DMS53 (cell line): ENCODE measurements around the gene GLRA2.

Experiments used
- DNase-seq: peaks from one replicate; lab custom pipeline; 2025; lab: John Stamatoyannopoulos, UW

GLRA2 gene

DNA sequence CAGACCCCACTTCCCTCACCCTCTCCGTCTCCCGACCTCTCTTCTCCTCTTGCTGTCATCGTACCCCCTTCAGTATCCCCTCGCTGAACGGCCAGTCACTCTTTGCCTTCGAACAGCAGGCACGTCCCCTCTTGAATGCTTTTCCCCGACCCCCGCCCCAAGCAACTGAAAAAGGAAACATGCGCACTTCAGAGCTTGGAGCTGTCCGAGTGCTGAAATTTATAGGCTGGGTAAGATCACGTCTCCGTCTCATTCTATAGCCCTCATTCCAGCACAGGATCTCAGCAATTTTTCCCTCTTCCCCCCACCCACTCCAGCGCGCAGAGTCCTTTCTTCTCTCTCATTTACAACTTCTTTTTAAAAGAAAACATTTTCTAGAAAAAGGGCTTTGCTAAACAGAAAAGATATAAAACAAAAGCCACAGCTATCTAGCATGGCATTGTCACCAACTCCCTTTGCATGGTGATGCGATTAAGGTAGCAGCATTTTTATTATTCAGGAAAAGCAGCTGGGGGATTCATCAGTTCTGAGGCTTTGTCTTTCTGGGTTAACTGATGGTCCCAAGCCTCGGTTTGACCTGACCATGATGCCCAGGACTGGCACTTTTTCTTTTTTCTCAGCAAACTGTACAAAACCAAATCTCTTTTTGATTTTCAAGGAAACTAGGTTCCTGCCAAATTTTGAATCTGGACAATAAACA is at the start of gene GLRA2:
TSS of gene GLRA2 (plus strand) at position 247 of the 700 bp plus-strand sequence. CDS start 522 bp downstream, outside the sequence.
- DNase-seq: peak; percentile 21

DNA sequence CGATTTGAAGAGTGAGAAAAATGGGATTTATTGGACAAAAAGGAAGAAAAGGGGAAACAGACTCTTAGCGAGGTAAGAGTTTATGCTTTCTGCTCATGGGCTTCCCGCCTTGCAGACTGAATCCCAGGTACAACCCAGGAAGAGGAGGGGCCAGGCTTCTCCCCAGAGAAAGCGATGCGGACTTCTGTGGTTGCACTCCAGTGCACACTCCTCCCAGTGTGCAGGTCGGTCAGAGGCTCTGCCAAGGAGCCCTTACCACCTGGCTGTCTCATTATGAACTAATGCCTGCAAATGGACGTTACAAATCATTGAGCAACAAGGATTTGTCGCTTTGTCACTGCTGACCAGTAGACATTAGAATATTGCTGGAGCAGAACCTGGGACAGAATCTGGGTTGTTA is 39.9 kb upstream of the GLRA2 start:
- DNase-seq: no peak

DNA sequence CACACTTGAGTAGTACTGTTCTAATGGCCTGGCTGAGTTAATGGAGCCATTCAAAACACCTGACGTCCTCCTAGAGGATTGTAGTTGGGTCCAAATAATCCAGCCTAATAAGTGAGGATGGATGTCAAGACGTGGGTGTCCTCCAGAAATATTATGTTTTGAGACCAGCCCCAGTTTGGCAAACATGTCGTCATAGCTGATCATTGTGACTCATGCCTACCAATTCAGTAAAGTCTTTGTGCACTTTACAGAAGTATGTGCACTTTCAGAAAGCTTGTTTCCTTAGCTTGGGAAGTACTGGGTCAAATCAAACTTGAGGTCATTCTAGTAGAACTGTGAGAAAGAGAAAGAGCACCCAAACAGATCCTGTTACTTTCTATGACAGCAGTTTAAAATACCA is 37.6 kb upstream of the GLRA2 start:
- no peak for DNase-seq

DNA sequence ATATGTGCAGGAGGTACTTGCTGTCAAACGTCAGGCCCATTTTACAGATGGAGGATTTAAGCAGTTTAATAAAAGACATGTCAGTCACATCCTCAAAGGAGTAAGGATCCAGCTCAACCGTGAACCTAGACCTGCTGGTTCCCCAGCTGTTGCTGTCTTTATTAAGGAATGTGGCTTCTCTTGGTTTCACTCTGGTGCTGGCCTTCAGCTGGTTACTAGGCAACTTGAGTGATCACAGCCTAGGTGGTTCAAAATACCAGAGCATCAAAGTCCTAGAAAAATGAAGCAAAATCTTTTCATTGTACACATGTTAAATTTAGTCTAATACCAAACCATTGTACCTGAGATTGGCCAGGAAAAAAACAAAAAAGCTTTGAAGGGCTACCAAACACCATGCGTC is 32.7 kb upstream of the GLRA2 start:
- DNase-seq: peak; percentile 15

DNA sequence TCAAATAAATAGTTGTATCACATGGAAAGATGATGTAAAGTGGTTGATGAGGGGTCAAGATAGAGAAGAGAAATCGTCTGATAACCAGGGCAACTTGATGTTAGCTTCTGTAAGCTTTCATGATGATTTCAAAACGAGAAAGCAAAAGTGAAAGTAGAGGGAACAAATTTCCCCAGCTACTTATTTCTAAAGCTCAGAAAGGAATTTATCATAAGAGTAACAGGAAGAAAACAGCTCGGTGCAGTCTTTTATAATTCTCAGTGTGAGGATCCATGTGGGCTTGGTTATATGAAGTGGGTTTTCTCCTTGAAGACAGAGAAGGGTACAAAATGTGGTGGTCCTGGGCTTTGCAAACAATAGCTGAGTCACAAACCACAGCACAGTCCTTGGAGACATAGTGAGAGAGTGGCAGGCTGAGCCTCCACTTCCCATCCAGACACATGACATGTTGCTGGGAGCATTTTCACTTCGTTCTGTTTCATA is 32.1 kb upstream of the GLRA2 start:
- DNase-seq: peak; percentile 2

DNA sequence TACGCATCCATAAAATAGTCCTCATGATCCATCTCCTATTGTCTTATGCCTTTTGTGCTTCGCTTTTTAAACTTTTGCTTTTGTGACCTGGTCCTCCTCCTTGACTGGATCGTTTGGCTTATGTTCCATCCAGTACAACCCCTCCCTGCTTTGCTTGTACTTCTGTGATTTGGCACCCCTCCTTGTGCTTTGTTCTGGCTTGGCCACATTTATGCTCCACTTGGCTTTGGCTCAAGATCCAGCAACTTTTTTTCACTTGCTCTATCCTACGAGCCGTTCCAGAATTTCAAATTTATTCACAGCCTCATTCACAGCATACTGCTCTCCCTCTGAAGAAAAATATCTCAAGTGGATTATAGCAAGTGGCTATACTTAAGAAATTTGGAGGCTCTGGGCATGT is 28.0 kb upstream of the GLRA2 start:
- DNase-seq: no peak

DNA sequence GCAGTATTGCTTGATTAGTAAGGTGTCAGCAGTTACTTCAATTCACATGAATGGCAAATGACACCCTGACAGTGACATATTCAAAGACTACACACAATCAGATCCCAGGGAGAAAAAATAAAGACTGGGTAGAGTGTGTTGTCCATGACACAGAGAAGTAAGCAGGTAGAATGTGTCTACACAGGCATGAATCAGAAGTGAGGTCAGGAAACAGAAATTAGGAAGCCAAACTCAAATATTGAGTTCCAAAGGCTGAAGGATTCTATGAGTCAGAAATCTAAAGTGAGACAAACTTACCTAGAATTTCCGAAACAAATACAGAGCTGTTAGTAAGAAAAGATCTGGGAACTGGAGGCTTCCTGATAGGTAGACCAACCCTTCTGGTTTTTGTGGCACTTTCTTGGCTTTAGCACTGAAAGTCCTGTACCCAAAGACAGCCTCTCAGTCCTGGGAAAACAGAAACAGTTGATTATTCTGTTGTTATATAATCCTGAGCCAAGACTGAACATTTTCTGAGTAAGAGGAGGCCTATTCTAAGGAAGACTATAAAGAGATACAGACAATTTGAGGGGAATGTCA is 24.3 kb upstream of the GLRA2 start:
- no peak for DNase-seq

DNA sequence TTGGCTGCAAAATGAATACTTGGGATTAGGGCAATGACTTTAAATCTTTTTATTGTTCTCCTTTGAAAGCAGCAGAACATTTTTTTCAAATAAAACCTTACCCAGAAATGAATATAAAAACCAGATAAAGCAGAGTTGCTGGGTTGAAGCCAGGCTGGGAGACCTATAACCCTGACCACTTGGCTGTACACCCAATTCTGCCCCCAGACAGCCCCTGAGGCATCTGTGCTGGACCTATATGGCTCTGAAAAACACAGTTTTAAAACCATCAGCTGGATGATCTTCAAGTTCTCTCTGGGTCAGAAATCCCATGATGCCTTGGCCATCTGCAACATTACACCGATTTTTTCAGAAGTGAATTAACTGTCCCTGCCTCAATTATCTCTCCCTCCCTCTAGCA is 23.7 kb upstream of the GLRA2 start:
- no peak for DNase-seq

DNA sequence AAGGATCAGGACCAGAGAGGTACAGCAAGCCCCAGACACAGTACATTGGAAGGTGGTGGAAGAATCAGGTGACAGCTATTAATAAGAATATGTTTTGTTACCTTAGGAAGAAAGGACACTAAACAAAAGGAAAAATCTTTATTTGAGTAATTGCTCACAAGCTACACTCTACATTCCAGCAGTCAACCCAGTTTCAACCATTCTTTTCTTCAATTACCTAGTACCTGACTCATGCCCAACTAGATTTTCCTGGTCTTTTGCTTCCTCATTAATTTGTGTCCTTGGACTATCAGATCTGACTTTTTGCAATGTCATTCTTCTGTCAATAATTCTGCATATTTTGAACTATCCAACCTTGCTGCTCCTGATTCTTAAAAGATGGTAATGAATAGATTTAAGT is 22.5 kb upstream of the GLRA2 start:
- DNase-seq: peak; percentile 1

DNA sequence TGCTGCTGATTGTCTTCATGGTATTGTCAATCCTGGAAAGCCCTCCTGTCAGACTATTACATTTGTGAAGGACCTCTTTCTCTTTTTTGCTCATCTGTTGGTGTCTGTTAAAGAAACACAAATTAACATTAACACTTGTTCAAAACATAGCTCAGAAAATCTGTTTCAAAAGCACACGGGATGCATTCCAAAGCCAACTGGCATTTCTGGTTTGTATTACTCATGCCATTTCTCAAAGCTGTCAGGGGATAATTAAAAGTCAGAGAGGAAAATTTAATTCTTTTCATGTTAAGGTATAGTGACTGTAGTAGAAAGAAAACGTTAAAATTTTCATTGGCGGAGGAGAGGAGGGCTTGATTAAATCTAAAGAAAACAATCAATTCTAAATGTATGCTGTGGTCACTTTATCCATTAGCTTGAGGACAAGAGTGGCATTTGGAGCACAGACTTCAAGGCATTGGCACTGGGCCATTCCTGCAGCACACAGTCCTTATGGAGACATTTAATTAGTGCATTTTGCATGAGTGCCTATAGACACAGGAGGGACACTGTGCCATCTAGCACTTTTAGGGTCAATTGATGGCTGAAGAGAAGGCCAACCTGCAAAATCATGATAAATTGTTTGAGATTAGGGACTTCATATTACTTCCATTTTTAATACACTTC is 21.2 kb upstream of the GLRA2 start:
- no peak for DNase-seq

DNA sequence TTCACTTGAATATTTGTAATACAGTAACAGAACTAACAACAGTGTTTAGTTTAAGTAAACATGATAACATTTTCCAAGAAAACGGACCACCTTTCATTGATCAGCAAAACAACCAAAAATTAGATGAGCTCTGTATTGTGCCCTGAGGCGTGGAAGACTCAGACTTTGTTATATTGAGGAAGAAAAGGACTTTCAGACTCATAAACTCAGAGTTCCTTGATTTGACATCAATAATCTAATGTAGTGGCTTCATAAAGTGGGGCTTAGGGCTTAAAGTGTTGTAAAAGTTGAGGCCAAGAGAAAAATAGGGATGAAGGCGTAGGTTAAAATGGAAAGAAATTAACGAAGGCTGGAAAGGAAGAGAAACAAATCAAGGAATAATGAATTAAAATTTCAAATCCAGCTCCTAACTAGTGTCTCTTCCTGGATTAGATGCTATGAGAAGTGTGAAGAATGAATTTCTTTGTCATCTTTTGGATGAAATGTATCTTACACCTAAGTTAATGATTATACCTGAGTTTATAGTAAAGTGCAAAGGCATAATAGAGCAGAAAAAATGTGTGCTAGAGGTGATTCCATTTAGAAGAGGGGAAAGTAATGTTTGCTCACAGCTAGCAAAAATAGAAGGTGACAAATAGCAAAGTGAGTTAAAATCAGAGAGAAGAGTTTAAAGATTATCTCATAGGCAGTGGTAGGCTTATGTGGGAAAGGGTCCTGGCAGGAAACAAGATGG is 19.8 kb upstream of the GLRA2 start:
- no peak for DNase-seq

DNA sequence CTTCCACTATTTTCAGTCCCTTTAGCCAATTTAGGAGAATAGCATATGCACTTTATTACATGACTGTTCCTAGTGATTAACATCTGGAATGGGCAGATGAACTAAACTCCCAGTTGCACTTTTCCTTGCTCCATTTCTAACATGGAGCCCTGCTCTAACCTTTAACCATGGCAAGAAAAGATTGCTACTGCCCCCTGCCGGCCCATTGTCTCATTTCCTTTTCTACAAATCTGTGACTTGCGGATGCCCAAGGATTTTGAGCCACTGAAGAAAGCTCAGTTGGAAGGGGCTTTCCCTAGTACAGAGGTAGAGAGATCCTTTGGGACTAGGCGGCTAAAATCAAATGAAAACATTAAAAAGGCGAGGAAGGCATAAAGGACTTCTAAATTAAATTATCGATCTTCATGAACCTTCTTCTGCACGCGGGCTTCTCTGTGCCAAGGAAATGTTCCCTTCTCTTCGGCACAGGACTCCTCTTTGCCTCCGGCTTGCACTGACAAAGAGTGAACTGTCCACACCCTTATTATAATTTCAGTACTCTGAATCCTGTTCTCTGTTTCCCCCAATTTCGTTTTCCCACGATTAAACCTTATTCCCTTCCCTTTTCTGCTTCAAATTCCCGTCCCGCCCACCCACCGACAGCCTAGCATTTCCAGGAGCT is 577 bp upstream of the GLRA2 start:
- peak; percentile 67 for DNase-seq

DNA sequence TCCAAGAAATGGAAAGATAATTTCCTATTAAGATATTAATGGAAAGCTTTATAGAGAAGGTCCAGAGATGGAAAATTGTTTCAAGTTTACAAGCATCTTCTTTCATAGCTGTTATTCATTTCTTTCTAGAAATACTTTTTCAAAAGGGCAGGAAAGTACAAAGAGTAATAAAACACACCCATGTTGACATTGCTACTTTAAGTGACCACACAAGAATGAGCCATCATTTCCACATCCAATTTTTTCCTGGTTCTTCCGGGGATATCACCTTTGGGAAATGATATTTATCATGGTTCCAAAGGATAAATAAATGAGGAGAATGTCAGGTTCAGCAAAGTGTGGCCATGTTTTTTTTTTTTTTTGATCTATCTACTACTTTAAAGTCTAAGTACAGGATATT is 4.5 kb downstream of the GLRA2 start:
- no peak for DNase-seq

DNA sequence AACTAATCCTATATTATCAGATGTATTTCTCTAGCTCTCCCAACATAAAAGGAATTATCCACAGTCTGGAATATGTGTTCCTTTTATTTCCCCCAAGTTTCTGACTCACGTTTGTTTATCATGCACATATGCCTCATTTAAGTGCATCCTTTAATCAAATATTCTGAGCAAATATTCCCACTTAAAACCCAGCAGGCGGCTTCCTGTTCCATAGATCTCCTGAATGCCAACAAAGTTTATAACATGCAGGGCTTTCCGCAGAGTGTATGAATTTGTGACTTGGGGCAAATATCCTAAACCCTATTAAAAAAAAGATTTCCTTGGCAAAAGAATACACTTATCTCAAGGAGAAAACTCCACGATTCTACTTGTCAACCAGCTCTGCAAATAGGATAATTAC is 16.9 kb downstream of the GLRA2 start:
- peak; percentile 50 for DNase-seq

DNA sequence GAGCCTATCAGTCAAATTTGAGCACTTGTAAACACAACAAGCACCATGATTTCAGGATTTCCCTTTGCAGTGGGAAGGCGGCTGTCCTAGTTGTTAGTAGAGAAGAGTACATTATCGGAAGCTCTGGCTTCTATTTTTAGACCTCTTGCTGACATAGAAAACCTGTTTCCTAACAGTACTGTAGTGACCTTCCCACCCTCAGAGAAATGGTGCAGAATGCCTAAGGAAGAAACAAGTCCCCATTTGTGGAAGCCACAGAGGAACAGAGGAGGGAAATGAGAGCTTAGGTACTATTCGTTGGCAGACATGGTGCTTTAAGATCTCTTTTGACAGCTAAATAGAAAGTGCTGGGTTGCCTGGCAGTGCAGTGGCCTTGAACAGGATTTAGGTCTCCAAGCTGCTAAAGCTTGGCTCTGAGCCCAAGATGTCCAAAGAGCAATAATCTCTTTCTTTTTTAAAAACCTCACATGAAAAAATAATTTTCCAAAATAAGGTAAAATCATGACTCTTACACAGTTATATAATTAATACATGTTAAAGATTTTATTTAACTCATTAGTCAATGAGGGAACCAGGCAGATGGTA is 24.9 kb downstream of the GLRA2 start:
- no peak for DNase-seq

DNA sequence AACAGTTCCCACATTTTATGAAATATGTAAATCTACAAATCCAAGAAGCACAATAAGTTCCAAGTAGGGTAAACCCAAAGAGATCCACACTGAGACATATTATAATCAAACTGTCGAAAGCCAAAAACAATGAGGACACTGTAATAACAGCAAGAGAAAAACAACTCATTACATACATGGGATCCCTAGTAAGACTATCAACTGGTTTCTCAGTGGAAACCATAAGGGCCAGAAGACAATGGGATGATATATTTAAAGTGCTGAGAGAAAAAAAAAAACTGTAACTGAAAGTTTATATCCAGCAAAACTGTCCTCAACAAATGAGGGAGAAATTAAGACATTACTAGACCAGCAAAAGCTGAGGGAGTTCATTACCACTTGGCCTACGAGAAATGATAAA is 34.7 kb downstream of the GLRA2 start:
- no peak for DNase-seq

DNA sequence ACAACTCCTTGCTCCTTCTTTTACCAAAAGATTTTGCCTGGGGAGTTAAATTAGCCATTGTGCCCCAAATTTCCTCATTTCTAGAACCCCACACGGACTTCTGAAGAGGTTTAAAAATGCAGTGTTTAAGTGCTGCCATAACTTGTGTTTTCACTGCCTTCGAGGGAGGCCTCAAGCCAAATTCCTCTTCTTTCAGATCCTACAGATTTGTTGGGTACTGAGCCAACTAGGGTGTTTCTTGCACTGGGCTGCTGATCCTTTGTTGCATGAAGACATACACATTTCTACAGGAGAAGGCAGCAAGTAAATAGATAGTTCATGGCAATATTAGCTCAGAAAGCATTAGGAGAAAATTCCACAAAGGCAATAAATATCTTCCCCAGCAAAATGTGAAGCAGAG is 43.8 kb downstream of the GLRA2 start:
- no peak for DNase-seq

DNA sequence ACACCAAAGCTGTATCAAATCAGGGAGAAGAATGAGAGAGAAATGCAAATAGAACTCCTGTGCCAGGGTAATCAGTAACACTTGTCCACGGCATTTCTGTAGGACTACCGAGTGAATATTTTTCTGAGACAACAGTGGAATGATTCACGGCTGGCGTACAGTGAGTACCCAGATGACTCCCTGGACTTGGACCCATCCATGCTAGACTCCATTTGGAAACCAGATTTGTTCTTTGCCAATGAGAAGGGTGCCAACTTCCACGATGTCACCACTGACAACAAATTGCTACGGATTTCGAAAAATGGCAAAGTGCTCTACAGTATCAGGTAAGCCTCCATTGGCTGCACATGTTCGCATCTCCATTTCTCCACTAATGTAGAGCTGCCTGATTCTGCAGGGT is 51.7 kb downstream of the GLRA2 start:
- DNase-seq: no peak

DNA sequence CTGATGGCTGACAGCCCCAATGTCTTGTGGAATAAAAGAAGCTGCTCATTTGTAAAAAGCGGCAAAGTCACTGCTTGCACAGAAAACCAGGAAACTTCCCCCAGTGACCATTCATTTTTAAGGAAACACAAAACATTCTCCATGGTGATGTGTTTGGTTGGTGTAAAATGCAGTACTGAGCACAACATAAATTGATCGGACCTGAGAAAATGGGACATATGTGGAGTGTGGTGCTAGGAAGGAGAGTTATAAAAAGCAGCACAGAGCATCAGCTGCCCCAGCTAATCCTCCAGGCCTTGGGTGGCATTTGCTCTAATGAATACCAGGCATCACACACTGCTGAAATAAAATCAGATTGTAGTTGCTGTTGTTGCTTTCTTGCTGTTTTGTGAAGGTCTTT is 55.2 kb downstream of the GLRA2 start:
- no peak for DNase-seq

DNA sequence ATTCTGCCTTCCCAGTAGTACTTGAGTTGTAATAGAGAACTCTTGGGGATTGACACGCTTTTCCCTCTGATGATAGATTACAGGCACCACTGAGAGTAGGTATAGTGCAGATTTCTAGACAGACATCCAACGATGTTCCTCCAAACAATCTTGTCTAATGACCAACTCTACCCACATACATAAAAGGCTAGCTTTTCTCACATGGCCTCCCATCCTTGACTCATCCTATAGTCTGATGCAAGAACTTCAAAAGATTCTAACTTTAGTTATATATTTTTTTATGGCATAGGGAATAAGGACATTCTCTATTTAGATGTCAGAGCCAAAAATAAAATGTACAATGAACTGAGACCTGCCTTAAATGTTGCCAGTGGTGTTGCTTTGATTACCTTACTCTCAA is 60.9 kb downstream of the GLRA2 start:
- no peak for DNase-seq

DNA sequence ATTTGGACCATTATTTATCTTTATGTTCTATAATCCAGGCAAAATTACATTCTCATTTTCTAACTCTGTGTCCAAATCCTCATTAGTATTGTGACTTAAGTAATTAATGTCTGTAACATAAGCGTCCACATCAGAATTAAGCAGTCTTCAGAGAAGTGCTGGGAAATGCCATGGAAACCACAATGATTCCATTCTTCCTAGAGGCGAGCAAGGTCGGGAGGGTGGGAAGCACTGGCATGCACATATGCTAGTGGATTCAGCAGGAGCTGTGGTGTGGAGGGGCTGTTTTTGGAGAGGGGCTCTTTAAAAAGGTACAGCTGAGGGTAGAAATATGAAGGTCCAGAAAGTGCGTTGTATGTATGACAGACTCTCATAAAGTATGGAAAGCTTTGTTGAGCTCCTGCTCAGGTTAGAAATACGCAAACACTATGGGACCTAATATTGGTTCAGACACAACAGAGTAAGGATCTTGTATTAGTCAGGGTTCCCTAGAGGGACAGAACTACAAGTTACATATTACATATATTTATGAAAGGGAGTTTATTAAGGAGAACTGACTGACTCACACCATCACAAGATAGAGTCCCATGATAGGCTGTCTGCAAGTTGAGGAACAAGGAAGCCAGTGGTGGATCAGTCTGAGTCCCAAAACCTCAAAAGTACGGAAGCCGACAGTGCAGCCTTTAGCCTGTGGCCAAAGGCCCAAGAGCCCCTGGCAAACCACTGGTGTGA is 61.5 kb downstream of the GLRA2 start:
- DNase-seq: no peak
